ENCODE measurements around the gene TMEM134. TPM values are rescaled to one million over a fixed set of nuclear protein-coding genes. Genes with fewer than 3 reads are reported as not detected.

TMEM134 gene
- total and polyA plus RNA-seq, 9 of the 15 experiments (the other 6 are each of a cell fraction or from before 2014, with no cell fraction given), result 0.63 to 48.4 (median 10.7) TPM

DNA sequence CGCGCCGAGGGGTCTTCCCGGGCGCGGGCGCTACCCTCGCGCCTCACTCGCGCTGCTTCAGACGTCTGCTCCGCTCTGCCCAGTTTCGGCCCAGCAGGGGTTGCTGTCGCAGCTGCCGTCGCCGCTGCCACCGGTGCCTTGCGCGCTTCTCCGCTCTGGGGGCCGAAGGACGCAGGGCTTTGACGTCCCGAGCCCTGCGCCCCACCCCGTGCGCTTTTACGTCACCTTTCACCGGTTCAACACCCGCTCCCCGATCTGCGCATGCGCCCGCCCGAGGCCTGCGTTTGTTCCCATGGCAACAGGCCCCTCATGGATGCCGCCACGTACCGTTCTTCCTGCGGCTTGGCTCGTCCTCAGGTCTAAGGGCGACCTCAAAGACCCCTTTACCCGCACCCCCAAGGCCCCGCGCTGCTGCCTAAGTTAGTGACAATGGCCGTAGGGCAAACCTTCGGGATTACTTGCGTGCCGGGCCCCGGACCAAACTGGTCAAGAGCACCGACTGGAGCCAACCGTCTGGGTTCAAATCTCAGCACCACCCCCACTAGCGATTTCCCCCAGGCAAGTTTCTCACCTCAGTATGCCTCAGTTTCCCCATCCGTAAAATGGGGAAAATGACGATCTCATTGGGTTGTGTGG lies 39.6 kb upstream of the TMEM134 start (continued):
- TF ChIP-seq RFX7 (CRISPR knock-in tag; IDR thresholded peaks at IDR 0.05) (no peak), HBP1 (CRISPR knock-in tag; IDR thresholded peaks at IDR 0.05) (no peak), ZBTB49 (CRISPR knock-in tag; IDR thresholded peaks at IDR 0.05; ENCODE audit: borderline replicate concordance) (no peak), MYC (IDR thresholded peaks at IDR 0.05; ENCODE audit: low read depth, low read length) (peak; percentile 68), MYC (CRISPR knock-in tag; IDR thresholded peaks at IDR 0.05; ENCODE audit: borderline replicate concordance, low read depth) (no peak), CBX8 (IDR thresholded peaks at IDR 0.05; ENCODE audit: borderline replicate concordance, extremely low read depth, low read depth, low read length, poor library complexity, severe bottlenecking) (no peak), ZBTB1 (CRISPR knock-in tag; IDR thresholded peaks at IDR 0.05; ENCODE audit: borderline replicate concordance, low read depth) (no peak), ZNF354B (CRISPR knock-in tag; IDR thresholded peaks at IDR 0.05) (no peak), ZNF586 (CRISPR knock-in tag; conservative IDR thresholded peaks at IDR 0.05) (no peak), ZNF134 (CRISPR knock-in tag; conservative IDR thresholded peaks at IDR 0.05) (no peak), TBP (optimal IDR thresholded peaks at IDR 0.05; ENCODE audit: low read depth, low read length) (peak; percentile 41), ETV6 (IDR thresholded peaks at IDR 0.05; ENCODE audit: borderline replicate concordance in 1 of 2, low read depth in 2 of 2, low read length in 1 of 2) (no peak), ETV6 (CRISPR knock-in tag; IDR thresholded peaks at IDR 0.05; ENCODE audit: borderline replicate concordance) (no peak), ZNF644 (tag; IDR thresholded peaks at IDR 0.05; ENCODE audit: low read depth) (no peak), ZEB2 (IDR thresholded peaks at IDR 0.05) (no peak), TFAP4 (CRISPR knock-in tag; IDR thresholded peaks at IDR 0.05; ENCODE audit: borderline replicate concordance) (0 out of 2 replicates have a peak, but pooled peaks have one; percentile 68), CTBP1 (IDR thresholded peaks at IDR 0.05; ENCODE audit: borderline replicate concordance) (peak; percentile 96), RAD21 (CRISPR knock-in tag; conservative IDR thresholded peaks at IDR 0.05 in 1 of 2, IDR thresholded peaks at IDR 0.05 in 1 of 2) (no peak; a peak in 1 of 4 replicates), OTX1 (CRISPR knock-in tag; IDR thresholded peaks at IDR 0.05) (no peak), ZNF511 (CRISPR knock-in tag; IDR thresholded peaks at IDR 0.05) (no peak), RBM14 (IDR thresholded peaks at IDR 0.05; ENCODE audit: borderline replicate concordance, insufficient read depth, low read depth, low read length) (no peak), ZNF174 (CRISPR knock-in tag; IDR thresholded peaks at IDR 0.05) (no peak), POLR2AphosphoS5 (IDR thresholded peaks at IDR 0.05; ENCODE audit: control insufficient read depth, insufficient read depth, low read depth, low read length) (peak; percentile 64; the same call in 1 of the 2 replicates)

Measured in K562 (cell line).